Epithelial cell of proximal tubule (primary cell): ENCODE results near the gene PDLIM7. TPM values are rescaled to one million over a fixed set of nuclear protein-coding genes. Genes with fewer than 3 reads are reported as not detected.

Experiments
- DNase-seq: peaks from one replicate; pipeline ENCODE4 v3.0.0-alpha.2; 2011; ENCODE audit warnings: low read depth
- H3K4me3 ChIP-seq: 2 replicates; pipeline ENCODE4 v1.5.1; 2011; ENCODE audit warnings: low read depth, mild to moderate bottlenecking, low read length
- CTCF ChIP-seq: conservative IDR thresholded peaks from 2 replicates; pipeline ENCODE4 v1.5.1; 2012; ENCODE audit warnings: low read depth, mild to moderate bottlenecking, low read length
- total RNA-seq: library from RNA; depleted of rRNA; stranded (reverse); fragments of >200 nt; gene quantifications from 2 replicates; pipeline ENCODE4 v1.2.3, GENCODE V29; 2015

PDLIM7 gene
- total RNA-seq, 1 donor from 2014 or later: 286 TPM

DNA sequence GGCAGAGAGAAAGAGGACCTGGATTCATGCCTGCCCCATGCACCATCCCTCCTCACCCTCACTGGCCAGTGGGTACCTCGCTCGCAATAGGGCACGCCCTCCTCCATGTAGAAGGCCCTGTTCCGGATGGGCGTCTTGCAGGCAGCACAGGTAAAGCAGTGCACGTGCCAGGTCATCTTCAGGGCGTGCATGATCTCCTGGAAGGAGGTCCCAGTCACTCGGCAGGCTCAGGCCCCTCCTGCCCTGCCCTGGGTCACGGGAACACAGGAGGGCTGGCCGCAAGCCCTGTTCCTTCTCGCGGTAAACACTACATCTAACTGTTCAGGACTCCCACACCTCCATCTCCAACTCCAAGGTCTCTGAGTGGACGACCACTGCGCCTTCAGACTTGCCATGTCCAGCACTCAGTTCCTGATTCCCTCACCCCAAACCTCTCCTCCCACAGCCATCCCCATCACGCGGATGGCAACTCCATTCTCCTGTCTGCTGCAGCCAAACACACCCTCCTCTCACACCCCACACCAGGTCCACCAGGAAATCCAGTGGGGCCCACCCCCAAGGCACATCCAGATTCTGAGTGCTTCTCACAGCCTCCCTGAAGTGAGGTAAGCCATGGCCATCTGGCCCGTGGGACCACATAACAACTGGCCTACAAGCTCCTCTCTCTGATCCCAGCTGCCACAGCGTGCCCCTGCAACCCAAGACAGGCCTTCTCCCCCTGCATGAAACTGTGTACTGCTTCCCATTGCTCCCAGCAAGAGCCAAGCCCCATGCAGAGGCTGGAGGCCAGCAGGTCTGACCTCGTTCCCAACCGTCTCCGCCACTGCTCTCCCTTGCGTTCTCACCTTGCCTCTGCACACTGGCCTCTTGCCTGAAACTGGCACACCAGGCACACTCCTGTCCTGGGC, 13.2 kb downstream of the PDLIM7 start:
- TF ChIP-seq CTCF: no peak

DNA sequence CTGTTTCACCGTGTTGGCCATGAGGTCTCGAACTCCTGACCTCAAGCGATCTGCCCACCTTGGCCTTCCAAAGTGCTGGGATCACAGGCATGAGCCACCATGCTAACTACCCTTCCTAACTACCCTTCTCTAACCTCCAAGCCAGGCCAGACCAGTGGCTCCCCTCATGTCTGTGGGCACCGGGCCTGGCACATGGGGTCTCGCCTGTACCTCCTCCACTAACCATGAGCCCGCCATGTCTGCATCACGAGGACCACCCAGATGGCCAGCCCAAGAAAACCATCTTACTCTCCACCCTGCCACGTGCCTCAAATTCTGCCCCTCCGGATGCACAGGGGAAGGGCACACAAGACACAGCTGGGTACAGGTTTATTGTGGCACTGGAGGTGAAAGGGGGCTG, 14.4 kb downstream of the PDLIM7 start:
- TF ChIP-seq CTCF: no peak
- DNase-seq: no peak
- no peak overlapping the region for H3K4me3 ChIP-seq

More for the DNA sequence above, 13.2 kb downstream of the PDLIM7 start:
- DNase-seq: no peak
- H3K4me3 ChIP-seq: no peak overlapping the region

GRCh38 chr5:177482359-177482795, 15.0 kb downstream of the PDLIM7 start:
- DNase-seq: no peak
- no peak for TF ChIP-seq CTCF
- H3K4me3 ChIP-seq: no peak overlapping the region

- no peak for TF ChIP-seq CTCF
- no peak for DNase-seq
- H3K4me3 ChIP-seq: no peak overlapping the region
Measured at GRCh38 chr5:177479774-177480173, 17.6 kb downstream of the PDLIM7 start.

GRCh38 chr5:177478711-177479646, 18.4 kb downstream of the PDLIM7 start:
- no peak for TF ChIP-seq CTCF
- DNase-seq: no peak

GRCh38 chr5:177477701-177478477, 19.5 kb downstream of the PDLIM7 start:
- no peak for TF ChIP-seq CTCF
- no peak for DNase-seq
- H3K4me3 ChIP-seq: no peak overlapping the region

More at GRCh38 chr5:177478711-177479646, 18.4 kb downstream of the PDLIM7 start:
- no peak overlapping the region for H3K4me3 ChIP-seq
